Right renal pelvis (tissue), 4 donors: ENCODE results near the gene TMEM37. TPM values are rescaled to one million over a fixed set of nuclear protein-coding genes. Genes with fewer than 3 reads are reported as not detected.

ENCODE experiments used
- DNase-seq, 4 donors: peaks; one replicate each; pipeline ENCODE4 v3.0.0-alpha.2; 2013; ENCODE audit warnings: low read depth in 4 of 4, low spot score in 3 of 4, missing footprints in 1 of 4
- polyA plus RNA-seq, 4 donors: library from polyadenylated mRNA; unstranded; fragments of 120-200 nt; gene quantifications; one replicate each; pipeline ENCODE4 v1.2.1, GENCODE V29; 2013; ENCODE audit not compliant: insufficient read length in 4 of 4

Gene TMEM37
- polyA plus RNA-seq, 4 donors = 46.3 to 73.2 (median 59.9) TPM

DNA sequence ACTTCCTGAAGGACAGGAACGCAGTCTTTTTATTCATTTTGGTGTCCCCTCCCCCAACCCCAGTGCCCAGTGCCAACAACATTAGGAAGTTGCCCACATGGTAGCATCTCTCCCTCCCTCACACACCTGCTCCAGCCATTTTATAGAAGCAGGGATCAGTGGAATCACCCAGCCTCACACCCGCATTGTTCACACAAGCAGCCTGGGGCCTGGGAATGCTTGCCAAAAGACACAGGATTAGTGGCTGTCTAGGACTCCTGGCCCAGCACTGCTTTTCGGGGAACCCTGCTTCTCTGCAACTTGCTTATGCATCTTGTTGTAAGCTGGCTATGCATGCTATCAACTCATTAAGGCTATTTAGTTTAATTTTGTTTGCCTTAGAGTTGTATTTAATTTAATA is 17.9 kb downstream of the TMEM37 start:
- no peak for DNase-seq

DNA sequence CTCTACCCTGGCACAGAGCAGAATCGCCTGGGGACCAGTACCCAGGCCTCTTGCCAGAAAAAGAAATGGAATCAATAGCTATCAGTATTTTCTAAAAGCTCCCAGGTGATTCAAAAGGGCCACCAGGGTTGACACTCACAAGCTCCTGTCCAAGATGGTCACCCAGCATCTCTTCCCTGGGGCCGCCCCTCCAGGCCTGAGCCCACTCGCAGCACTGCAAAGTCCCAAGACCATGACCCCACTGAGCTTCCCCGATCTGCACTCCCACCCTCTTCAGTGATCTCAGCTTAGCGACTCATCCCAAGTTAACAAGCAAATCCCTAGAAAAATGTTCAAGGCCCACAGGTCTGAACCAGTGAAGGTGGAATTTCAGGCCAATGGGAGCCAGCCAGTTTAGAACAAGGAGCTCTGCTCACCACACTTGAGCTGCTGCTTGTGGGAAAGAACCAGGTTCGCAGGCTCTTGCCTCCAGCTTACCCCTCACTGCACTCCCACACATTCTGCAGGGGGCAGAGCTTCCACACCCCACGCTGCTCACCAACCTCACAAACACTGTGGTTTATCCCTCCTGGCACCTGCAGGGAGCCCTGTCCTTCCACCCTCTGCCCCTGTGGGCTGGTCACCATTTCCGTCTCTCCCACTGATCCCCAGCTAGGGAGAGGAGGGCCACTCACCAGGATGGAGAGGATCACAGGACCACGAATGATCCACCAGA is 19.8 kb downstream of the TMEM37 start:
- DNase-seq = no peak

DNA sequence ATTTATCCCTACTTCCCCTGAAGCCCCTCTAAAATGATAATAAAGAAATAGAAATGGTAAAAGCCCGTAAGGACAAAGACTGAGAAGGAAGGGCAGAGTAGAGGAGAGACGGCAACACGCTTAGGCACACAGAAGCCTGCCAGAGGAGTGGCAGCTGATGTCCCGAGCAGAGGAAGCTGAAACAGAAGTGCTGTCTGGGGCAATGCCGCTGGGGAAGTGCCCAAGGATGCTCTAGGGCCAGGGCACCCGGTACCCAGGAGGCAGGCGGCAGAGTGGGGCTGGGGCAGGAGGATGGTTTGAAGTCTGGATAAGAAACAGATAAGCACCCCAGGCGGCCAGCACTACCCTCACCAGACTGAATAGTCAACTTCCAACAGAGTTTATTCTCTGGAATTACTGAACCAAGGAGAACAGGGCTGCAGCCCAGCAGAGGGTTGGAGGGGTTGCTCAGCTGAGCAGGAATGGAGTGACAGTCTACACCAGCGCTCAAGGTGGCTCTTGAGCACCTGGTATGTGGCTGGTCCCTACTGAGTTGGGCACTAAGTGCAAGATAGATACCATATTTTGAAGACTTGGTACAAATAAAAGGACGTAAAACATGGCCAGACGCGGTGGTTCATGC is 22.4 kb downstream of the TMEM37 start:
- DNase-seq = no peak

DNA sequence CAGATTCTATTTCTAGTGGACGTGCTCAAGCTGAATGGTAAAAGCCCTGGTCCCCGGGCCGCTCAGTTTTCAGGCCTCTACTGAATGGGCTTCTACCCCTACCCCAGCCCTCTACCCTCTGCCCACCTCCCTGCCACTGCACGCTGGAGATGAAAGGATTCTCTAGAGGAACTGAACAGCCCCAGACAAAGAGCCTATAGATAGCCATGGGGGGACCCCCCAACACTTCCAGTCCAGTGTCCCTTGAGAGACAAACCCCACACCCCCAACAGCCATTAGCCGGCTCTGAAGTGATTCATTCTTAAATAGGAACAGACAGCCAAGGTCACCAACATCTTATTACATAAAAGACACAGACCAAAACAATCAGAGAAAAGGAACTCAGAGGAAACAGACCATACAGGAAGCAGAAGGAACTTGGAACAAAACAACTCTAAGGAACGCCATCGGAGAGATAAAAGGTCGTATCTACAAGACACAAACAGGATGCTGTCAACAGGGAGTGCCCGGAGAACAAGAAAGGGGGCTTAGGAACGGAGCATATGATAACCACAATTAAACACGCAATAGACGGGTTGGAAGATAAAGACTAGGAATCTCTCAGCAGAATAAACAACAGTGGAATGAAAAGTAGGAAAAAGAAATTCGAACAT is 23.5 kb downstream of the TMEM37 start:
- DNase-seq = no peak

DNA sequence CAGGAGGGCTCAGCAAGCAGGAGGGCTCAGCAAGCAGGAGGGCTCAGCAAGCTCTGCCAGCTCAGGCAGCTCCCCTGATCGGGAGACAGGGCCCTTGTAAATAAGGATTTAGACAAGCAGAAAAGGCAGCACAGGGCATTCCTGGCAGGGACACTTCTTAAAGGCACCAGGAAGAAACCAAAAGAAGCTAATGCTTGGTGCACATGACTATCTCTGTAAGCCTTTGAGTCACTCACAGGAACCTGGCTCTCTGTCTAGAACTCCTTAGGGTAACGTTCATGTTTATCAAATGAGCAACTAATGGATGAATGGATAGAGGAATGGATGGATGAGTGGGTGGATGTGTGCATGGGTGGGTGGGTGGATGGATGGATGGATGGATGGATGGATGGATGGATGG is 28.4 kb downstream of the TMEM37 start:
- no peak for DNase-seq

DNA sequence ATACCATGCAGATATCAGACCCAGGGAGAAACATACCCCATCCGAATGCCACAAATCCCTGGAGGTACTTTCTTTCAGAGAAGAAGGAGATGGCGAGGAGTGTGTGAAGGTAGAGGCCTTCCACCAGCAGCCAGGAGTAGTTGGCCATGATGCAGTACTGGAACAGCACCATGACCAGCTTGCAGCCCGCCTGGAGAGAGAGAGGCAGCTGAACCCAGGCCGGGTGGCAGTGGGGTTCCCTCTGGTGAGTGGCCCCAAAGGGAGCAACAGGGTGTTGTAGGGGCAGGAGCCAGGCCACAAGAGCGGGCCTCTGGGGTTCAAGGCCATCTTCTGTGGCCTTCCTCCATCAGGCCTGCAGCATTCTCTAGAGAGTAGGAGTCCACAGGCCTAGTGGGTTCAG is 30.2 kb downstream of the TMEM37 start:
- no peak for DNase-seq

DNA sequence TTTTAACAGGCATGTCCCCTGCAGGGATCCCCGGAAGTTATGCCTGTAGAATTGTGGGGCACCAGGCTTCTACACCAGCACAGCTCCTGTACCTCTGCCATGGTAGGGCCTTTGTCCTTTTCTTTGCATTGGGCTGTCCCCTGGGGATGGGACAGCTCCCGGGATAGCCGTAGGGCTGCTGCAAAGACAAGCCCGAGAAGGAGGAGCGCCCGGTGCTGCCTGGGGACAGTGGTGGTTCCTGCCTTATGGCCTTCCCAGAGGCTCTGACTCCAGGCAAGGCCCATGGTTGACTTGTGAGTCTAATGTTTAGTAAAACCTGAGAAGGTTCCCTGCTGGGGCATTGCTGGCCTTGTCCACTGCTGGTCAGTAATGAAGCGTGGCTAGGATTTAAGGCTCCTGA is 30.9 kb downstream of the TMEM37 start:
- DNase-seq = no peak

DNA sequence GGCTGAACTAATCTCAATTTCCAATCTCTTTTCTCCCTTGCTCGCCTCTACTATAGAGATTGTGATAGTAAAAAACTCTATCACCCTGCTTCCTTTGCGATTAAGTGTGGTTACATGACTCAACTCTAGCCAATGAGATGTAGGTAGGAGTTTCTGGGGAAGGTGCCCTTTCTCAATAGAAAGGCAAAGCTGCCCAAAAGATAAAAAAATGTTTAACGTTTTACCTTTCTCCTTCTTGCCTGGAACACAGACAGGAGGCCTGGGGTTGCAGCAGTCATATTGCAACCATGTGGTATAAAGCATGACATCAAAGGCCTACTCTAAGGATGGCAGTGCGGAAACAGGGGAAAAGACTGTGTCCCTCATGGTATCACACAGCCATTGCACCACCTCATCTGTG is 31.5 kb downstream of the TMEM37 start:
- DNase-seq = no peak

DNA sequence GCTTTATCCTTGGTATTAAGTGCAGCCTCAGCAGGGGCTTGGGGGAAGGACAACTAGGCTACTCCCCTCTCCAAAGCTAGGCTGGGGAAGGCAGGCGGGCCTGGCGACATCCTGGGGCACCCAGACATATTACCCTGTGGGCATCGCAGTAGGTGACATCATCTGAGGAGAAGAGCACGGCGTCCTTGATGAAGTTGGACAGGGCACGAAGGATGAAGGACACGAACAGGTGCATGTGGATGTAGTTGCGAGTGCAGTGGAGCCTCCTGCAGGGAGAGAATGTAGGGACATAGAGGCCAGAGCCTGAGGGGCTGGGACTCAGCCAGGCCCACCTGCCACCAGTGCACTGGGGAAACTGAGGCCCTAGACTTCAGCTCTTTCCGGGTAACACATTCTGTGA is 32.3 kb downstream of the TMEM37 start:
- no peak for DNase-seq

DNA sequence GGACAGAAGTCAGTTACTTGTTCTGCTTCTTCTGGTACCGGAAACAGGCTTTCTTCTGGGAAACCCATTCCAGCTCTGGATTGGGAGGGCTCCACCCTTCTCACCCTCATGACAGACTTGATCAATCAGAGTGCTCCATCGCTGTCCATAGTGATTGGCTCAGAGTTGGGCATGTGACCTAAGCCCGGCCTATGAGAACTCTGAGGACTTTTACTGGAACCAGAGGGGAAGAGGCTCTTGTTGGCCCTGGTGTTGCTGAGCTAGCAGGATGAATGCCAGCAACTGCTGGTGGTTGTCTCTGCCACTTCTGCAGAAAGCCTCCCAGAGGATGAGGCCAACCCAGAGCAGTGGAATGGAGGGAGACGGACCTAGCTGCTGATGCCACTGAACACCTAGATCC is 33.3 kb downstream of the TMEM37 start:
- DNase-seq = no peak

DNA sequence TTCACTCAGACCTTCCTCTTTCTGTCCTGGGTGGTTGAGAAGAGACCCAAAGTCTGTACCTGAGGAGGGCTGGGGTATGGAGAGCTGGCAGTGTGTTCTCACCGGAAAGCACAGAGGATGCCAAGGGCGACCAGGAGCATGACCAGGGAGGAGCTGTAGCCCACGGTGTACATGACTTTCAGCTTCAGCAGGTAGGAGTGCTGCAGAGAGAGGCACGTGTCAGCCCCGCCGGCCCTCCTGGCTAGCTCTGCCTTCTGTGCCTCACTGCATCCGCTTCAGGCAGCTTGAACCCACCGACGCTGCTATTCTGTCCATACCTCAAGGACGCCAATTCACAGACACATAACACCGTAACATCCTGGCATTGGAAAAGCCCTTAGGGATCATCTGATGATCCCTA is 34.0 kb downstream of the TMEM37 start:
- DNase-seq = no peak

DNA sequence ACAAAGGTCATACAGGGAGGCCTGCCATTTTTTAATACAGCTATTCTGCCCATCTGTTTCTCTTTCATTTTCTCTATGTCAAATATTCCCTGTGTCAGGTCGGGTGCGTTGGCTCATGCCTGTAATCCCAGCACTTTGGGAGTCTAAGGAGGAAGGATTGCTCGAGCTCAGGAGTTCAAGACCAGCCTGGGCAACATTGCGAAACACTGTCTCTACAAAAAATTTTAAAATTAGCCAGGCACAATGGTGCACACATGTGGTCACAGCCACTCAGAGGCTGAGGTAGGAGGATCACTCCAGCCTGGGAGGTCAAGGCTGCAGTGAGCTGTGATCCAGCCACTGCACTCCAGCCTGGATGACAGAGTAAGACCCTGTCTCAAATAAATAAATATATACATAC is 34.7 kb downstream of the TMEM37 start:
- no peak for DNase-seq

DNA sequence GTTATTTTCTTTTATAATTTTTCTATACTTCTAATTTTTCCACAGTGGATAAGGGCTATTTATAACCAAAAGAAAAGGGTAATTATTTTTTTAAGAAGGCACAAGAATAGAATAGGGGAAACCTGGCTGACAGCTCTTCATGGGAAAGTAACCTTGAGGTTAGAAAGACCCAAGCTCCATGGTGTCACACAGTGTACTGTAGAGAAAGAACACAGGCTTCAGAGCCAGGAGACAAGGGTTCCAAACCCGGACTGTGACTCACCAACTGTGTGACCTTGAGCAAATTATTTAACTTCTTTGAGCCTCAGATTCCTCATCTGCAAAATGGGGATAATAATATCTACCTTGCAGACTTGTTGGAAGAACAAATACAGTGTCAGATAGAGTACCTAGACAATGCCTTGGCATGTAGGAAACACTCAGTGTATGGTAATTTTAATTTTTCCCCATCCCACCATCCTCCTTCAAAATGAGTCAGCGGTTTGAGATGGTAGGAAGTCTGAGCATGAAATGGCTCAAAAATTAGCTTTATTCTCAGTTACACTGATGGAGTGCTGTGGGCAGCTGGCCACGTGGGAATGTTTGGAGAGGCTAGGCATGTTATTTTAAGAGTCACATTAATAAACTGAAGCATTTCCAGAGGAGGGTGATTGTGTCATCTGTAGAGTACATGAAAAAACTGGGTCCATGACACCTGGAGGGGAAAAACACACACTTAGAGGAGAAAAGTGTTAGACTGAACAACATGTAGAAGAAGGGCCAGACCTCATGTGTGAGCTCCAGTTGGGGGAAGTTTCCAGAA is 36.7 kb downstream of the TMEM37 start:
- DNase-seq = no peak

DNA sequence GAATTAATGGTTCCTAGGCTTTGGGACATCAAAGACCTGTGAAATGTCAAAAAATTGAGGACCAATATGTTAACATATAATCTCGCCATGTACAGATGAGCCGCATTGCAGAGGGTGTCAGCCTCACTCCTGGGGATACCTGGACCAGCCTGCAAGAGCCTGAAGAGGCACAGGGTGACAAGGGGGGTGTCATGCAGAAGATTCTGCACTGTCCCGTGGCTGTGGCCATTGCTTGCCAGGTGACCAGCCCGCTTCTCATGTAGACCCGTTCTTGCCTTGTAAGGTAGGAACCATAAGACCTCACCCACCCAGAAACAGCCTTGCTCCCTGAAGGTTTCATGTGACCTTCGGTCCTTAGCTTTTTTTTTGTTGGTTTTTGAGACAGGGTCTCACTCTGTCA is 37.5 kb downstream of the TMEM37 start:
- no peak for DNase-seq

DNA sequence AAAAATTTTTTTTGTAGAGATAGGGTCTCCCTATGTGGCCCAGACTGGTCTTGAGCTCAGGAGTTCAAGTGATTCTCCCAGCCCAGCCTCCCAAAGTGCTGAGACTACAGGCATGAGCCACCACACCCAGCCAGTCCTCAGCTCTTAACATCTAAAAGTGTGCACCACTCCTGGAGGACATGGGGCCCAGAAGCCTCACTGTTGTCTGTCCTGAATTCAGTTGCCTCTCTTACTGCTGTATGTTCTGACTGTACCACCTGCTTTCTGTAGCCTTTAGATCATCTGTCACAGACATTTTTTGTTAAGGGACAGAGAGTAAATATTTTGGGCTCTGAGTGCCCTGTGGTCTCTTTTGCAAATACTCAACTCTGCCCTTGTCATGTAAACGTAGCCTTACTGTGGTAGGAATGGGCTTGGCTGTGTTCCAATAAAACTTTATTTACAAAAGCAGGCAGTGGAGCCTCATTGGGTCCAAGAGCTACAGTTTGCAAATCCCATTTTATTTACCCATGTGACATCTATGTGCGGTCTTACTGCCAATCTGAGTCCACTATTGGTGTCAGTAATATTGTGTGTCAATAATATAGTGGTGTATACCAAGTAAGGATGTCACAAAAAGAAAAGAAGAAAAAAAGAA is 38.1 kb downstream of the TMEM37 start:
- DNase-seq = no peak

DNA sequence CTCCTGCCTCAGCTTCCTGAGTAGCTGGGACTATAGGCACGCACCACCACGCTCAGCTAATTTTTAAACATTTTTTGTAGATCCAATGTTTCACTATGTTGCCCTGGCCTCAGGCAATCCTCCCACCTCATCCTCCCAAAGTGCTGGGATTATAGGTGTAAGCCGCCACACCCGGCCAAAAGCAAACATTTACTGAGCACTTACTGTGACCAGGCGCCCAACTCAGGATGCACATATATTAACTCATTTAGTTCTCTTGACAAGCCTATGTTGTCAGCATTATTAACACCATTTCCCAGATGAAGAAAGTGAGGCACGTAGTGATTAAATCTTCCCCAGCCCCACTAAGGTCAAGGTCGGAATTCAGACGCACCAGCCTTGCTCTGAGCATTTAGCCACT is 41.1 kb downstream of the TMEM37 start:
- no peak for DNase-seq

DNA sequence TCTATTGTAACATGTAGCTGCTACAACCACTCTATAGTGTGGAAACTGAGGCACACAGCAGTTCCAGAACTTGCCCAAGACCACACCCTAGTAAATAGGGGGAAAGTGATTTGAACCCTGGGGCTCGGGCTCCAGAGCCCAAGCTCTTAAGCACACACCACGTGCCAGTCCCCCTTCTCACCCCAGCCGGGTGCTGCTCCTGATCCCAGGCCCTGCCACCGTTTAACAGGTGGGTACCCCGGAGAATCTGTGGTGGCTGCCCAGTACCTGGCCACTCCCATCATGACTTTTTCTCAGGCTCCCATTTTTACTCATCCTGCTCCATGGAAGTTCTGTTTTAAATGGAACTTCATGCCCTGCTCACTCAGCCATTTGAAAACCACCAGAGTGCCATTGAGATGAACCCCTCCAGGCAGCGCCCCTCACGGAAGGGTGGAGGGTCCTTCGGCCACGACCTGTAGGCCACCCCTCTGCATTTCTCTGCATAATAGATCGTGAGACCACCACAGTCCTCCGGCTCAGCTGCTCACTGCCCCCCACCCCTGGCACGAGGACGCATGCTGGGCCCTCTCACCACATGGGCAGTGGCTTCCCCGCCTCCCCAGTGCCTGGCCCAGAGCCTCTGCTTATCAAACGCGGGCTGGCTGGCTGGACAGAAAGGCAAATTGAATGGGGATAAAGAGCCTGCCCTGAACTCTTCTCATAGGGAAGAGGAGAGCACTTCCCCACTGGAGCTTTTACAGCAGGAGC is 42.1 kb downstream of the TMEM37 start:
- DNase-seq = no peak

DNA sequence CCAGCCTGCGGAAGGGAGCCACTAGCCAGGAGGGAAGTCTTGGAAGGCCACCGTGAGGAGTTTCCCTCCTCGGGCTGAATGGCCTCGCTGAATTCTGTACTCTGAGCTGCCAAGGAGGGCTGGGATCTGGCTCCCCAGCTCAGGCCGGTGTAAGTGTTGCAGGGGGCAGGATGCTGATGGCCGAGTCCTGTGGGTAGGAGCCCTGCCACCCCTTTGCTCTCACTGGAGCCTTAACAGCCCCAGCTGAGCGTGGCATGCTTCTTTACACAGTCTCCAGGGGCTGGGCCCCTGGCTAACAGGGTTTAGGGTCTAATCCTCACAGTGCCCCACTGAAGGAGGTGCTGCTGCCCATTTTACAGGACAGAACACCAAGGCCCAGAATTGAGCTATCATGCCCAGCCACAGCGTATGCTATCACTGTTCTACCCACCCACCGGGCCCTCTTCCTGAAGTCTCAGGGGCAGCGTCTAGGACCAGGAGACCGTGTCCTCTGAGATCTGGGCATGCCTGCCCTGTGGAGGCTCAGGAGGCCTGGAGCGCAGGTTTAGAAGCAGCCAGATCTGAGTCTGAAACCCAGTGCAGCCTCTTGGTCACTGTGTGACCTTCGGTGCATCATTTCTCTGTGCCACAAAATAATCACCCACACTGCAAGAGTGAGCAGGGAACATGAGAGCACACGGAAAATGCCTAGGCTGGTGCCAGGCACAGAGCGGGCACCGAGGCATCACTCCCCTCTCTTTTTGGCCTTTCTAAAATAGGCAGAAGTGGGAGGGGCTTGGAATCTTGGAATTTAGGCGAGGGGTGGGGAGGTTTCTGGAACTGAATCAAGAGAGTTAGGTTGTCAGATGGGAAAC is 42.9 kb downstream of the TMEM37 start:
- DNase-seq = no peak

DNA sequence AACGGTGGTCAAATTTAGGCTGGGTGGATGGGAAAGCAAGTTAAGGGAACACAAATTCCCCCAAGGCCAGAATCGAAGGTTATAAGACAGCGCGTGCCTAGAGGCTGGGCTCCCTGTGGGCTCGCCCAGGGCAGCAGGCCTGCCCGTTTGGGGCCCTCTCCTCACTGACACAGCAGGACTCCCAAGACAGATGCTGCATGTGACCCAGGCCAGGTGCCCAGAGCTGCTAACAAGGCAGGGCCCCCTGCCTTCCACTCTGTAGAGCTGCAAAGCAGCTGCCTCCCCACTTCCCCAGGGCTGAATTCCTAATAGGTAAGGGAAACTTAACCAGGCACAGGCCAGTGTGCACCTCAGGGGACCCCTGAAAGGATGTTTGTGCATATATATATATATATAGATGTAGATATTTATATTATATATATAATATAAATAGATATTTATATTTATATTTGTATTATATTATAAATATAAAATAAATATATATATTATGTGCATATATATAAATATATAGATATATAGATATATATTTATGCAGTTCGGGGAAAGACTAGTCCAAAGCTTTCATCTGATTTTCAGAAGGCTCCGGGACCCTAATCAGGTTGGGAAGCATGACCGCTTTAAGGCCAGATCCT is 43.7 kb downstream of the TMEM37 start:
- DNase-seq = no peak
